ENCODE data around the gene BYSL. TPM values are rescaled to one million over a fixed set of nuclear protein-coding genes. Genes with fewer than 3 reads are reported as not detected.

BYSL gene
- total and polyA plus RNA-seq, 2 donors (not counting 3 experiments of a cell fraction or from before 2014, with no cell fraction given) = 33.1 to 41.8 TPM

GRCh38 chr6:41922154-41922553, 855 bp downstream of the BYSL start:
- no peaks in the 10 kb centered on the region for H4K20me1 ChIP-seq (replicated peaks; ENCODE audit: control insufficient read depth, extremely low read depth, insufficient read depth, low read length)
- peak overlapping the region; percentile 94 for H3K27ac ChIP-seq (ENCODE audit: insufficient read depth, low read depth, low read length)
- no peaks in the 10 kb centered on the region for H3K9me3 ChIP-seq (replicated peaks; ENCODE audit: control insufficient read depth, insufficient read depth, low read length)
- H2AFZ ChIP-seq (ENCODE audit: low read depth, low read length) = no peak overlapping the region
- TSS peak; percentile 37 for BruUV-seq (replicated peaks)
- DNase-seq (ENCODE audit: low read depth, low spot score) (no peak), FAIRE-seq (no peak)
- ChIA-PET CTCF (interaction anchor here (1.3 to 3.4 kb wide), 8 partner anchors 11 to 135 kb away, joined by 6 to 59 read pairs (median 30); partner anchors contain the start of genes CCND3 and TOMM6), POLR2A (interaction anchor here (0.6 to 1.3 kb wide), 2 partner anchors 16 to 205 kb away, joined by 3 read pairs; no protein-coding TSS in a partner anchor)
- no peaks in the 10 kb centered on the region for H3K9me1 ChIP-seq (replicated peaks; ENCODE audit: control insufficient read depth, extremely low read depth, insufficient read depth, low read length)
- no peaks in the 10 kb centered on the region for H3K27me3 ChIP-seq (ENCODE audit: control insufficient read depth in 2 of 2, insufficient read depth in 2 of 2, low read length in 2 of 2)
- intact Hi-C loops (cut with micrococcal nuclease) = no loop called here
- dilution Hi-C loops (cut with MboI; ENCODE audit: extremely low pct_ligation_motif_present, low sequenced_read_pairs) = no loop called here
- H3K4me1 ChIP-seq (ENCODE audit: control insufficient read depth, extremely low read depth, insufficient read depth, low read length) = peaks cover 36% of the 10 kb centered on the region
- H3K36me3 ChIP-seq (ENCODE audit: control insufficient read depth in 2 of 2, extremely low read depth in 1 of 2, insufficient read depth in 2 of 2, low read length in 2 of 2) = peaks cover 2 to 3% of the 10 kb centered on the region in 2 experiments
- H3K4me3 ChIP-seq (replicated peaks in 1 of 3; ENCODE audit: insufficient read depth in 1 of 3, low read depth in 1 of 3, low read length in 3 of 3) = peak overlapping the region; percentile 54 to 83 (median 82)
- peak overlapping the region; percentile 93 for H3K4me2 ChIP-seq (ENCODE audit: insufficient read depth, low read length)
- H3K79me2 ChIP-seq (ENCODE audit: control insufficient read depth, insufficient read depth, low read length) = peaks cover 64% of the 10 kb centered on the region
- H3K9ac ChIP-seq (replicated peaks; ENCODE audit: extremely low read depth, insufficient read depth, low read length) = peak overlapping the region; percentile 96
- no peak for TF ChIP-seq EZH2 (IDR thresholded peaks at IDR 0.05; ENCODE audit: borderline replicate concordance, low read depth, low read length, severe bottlenecking)
- TF ChIP-seq GATA2 (IDR thresholded peaks at IDR 0.05; ENCODE audit: insufficient read depth, insufficient read length, low read depth, low read length) = no peak
- no peak for TF ChIP-seq MYC (IDR thresholded peaks at IDR 0.05; ENCODE audit: low read depth, low read length)
- no peak for TF ChIP-seq POLR2A (IDR thresholded peaks at IDR 0.05; ENCODE audit: low read depth, low read length)
- TF ChIP-seq FOS (IDR thresholded peaks at IDR 0.05; ENCODE audit: borderline replicate concordance, insufficient read depth, low read length) = no peak
- TF ChIP-seq CTCF (IDR thresholded peaks at IDR 0.05; ENCODE audit: extremely low read depth in 1 of 2, insufficient read depth in 1 of 2, low read depth in 1 of 2, low read length in 2 of 2) = no peak
- no peak for TF ChIP-seq POLR2AphosphoS5 (IDR thresholded peaks at IDR 0.05; ENCODE audit: insufficient read depth, low read depth, low read length)
- no peak for TF ChIP-seq MAX (IDR thresholded peaks at IDR 0.05; ENCODE audit: insufficient read depth, insufficient read length)
- TF ChIP-seq JUN (IDR thresholded peaks at IDR 0.05; ENCODE audit: borderline replicate concordance, insufficient read depth, insufficient read length, low read depth) = no peak

Measured in endothelial cell of umbilical vein (primary cell).